ENCODE measurements around the gene SFN. TPM values are rescaled to one million over a fixed set of nuclear protein-coding genes. Genes with fewer than 3 reads are reported as not detected.

The SFN gene
- total and polyA plus RNA-seq, 2 of the 13 experiments (the other 11 are each of a cell fraction or from before 2014, with no cell fraction given), result 4.3 to 5.6 TPM

- peaks cover 21 to 55% of the 10 kb centered on the region in 2 experiments for H3K36me3 ChIP-seq (replicated peaks in 1 of 2; ENCODE audit: control insufficient read depth in 1 of 2, insufficient read depth in 2 of 2, low read length in 2 of 2)
- no peaks in the 10 kb centered on the region for H3K9me3 ChIP-seq (ENCODE audit: low read length)
- H3K4me3 ChIP-seq (replicated peaks in 1 of 3; ENCODE audit: insufficient read depth in 1 of 3, low read depth in 2 of 3, low read length in 3 of 3), result no peak overlapping the region
- 60% methylated on average over 3 of the region's 10 CpGs for WGBS (ENCODE audit: low lambda C conversion rate)
- ATAC-seq (peak; percentile 42), DNase-seq (ENCODE audit: low spot score) (peak; percentile 62), FAIRE-seq (no peak)
- H4K20me1 ChIP-seq (ENCODE audit: insufficient read depth, low read length), result no peaks in the 10 kb centered on the region
- H3K27ac ChIP-seq (ENCODE audit: extremely low read length, insufficient read depth, low read length), result peak overlapping the region; percentile 38
- H3K79me2 ChIP-seq (ENCODE audit: insufficient read depth, low read length), result no peaks in the 10 kb centered on the region
- no peak overlapping the region for H3K9ac ChIP-seq (ENCODE audit: insufficient read depth, low read depth, low read length)
- ChIA-PET CTCF (ENCODE audit: low intra/inter-chr PET ratio, low total read pairs) (no interaction called here), POLR2A (interaction anchor here (0.9 to 2.6 kb wide), 6 partner anchors 9 to 60 kb away, joined by 3 to 16 read pairs (median 4); no protein-coding TSS in a partner anchor)
- peaks cover 17% of the 10 kb centered on the region for H3K4me1 ChIP-seq (ENCODE audit: insufficient read depth, low read length)
- H3K27me3 ChIP-seq (ENCODE audit: control insufficient read depth in 1 of 2, insufficient read depth in 2 of 2, low read length in 2 of 2), result no peaks in the 10 kb centered on the region
- intact Hi-C loops (cut with micrococcal nuclease; ENCODE audit: unreplicated experiment), result no loop called here
- H2AFZ ChIP-seq (ENCODE audit: low read length), result no peak overlapping the region
- in situ Hi-C loops (cut with HindIII; ENCODE audit: extremely low pct_ligation_motif_present, low pct_unique_long_range_greater_than_20kb), result no loop called here
- H3K4me2 ChIP-seq (ENCODE audit: low read depth, low read length), result no peak overlapping the region
- BruUV-seq (replicated peaks), result TSS peak; percentile 78
- TF ChIP-seq ZNF83 (CRISPR knock-in tag; IDR thresholded peaks at IDR 0.05; ENCODE audit: borderline replicate concordance) (no peak), PATZ1 (CRISPR knock-in tag; IDR thresholded peaks at IDR 0.05) (peak; percentile 51), RXRA (CRISPR knock-in tag; IDR thresholded peaks at IDR 0.05) (peak; percentile 74; the same call in 1 of the 2 replicates), ARID5B (CRISPR knock-in tag; IDR thresholded peaks at IDR 0.05) (0 out of 2 replicates have a peak, but pooled peaks have one; percentile 16), NFE2L2 (IDR thresholded peaks at IDR 0.05; ENCODE audit: low read length) (peak; percentile 80), ZNF687 (CRISPR knock-in tag; IDR thresholded peaks at IDR 0.05) (peak; percentile 41), ARNT2 (CRISPR knock-in tag; IDR thresholded peaks at IDR 0.05; ENCODE audit: low read depth) (no peak), ZNF232 (CRISPR knock-in tag; IDR thresholded peaks at IDR 0.05; ENCODE audit: borderline replicate concordance) (no peak), MTA1 (CRISPR knock-in tag; IDR thresholded peaks at IDR 0.05; ENCODE audit: borderline replicate concordance) (0 out of 2 replicates have a peak, but pooled peaks have one; percentile 19)
- TF ChIP-seq, protein P1, sequence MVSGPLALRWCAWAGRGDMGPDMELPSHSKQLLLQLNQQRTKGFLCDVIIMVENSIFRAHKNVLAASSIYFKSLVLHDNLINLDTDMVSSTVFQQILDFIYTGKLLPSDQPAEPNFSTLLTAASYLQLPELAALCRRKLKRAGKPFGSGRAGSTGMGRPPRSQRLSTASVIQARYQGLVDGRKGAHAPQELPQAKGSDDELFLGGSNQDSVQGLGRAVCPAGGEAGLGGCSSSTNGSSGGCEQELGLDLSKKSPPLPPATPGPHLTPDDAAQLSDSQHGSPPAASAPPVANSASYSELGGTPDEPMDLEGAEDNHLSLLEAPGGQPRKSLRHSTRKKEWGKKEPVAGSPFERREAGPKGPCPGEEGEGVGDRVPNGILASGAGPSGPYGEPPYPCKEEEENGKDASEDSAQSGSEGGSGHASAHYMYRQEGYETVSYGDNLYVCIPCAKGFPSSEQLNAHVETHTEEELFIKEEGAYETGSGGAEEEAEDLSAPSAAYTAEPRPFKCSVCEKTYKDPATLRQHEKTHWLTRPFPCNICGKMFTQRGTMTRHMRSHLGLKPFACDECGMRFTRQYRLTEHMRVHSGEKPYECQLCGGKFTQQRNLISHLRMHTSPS (CRISPR knock-in tag; IDR thresholded peaks at IDR 0.05; ENCODE audit: low read depth), result peak; percentile 96
These were observed 13.8 kb upstream of the SFN start for GRCh38 chr1:26848941-26849774.

Data from HepG2 (cell line).